Measurements from ENCODE around the gene EAPP.

DNA sequence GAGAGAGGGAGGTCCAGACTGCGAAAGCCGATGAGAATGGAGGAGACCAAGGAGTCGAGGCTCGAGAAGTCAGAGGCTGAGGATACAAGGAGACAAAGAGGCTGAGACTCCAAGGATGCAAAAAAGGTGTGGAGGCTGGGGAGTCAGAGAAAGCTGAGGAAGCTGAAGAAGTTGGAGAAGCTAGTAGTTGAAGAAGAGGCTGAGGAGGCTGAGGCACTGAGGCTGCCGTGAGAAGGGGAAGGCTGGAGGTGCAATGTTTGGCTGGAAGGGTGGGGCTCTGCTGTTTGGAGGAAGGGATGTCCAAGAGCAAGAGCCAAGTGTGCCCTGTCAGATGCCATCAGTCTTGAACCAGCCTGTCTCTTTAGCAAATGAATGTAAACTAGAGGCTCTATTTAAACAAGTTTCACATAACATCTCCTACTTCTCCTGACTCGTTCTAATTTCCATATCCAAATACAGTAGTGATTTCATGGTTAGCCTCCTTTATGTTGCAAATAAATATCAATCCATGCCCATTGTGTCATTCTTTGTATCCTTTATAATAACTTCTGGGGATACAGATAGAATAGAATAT is 66.7 kb downstream of the EAPP start:
- TF ChIP-seq EZH2 (IDR thresholded peaks at IDR 0.05; ENCODE audit: low read length, missing control alignments) (no peak), CTCF (conservative IDR thresholded peaks at IDR 0.05 in 1 of 2, IDR thresholded peaks at IDR 0.05 in 1 of 2; ENCODE audit: low read depth in 1 of 2, low read length in 2 of 2) (no peak)

All from fibroblast of lung (primary cell).